ENCODE results near the gene BSCL2. TPM values are rescaled to one million over a fixed set of nuclear protein-coding genes. Genes with fewer than 3 reads are reported as not detected.
A peak's percentile ranks its signal among the peaks of the same experiment; 100 is the strongest.

BSCL2 gene
- total and polyA plus RNA-seq, 2 donors = 29.3 to 76.6 TPM

DNA sequence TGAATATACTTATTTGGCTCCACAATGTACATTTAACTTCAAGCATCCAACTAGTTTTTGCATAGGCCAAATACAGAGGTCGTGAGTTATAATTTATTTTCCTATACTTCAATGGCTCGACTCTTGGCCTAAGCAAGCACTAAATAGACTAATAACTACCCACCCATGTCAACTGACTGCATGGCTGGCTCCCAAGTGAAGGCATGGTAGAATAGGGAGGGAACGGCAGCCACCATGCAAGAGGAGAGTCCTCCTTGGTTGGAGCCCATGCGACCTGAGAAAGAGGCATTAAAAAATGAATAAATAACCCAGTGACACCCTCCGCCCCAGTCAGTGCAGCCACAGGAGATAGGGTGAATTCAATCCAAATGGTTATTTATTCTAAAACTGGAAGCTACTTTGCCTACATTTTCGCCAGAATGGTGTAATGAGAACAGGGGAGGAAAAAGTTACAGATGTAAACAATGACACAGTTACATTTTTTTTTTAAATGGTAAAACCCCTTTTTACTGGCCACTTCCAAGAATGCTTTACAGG, 5.1 kb upstream of the BSCL2 start:
- Histone ChIP-seq H3K4me3 (ENCODE audit: low read length in 2 of 2) (no peak overlapping the region), H3K27ac (ENCODE audit: low read depth in 1 of 2, low read length in 1 of 2) (no peak overlapping the region), H3K27me3 (ENCODE audit: control insufficient read depth in 2 of 2, insufficient read depth in 1 of 2, low read length in 1 of 2) (no peaks in the 10 kb centered on the region), H3K9me3 (ENCODE audit: control insufficient read depth in 2 of 2, insufficient read depth in 1 of 2, low read length in 1 of 2) (peaks cover 0 to 3% of the 10 kb centered on the region in 2 donors), H3K4me1 (ENCODE audit: control insufficient read depth in 2 of 2, insufficient read depth in 2 of 2, low read length in 2 of 2) (peaks cover 16 to 28% of the 10 kb centered on the region in 2 donors), H3K36me3 (ENCODE audit: control insufficient read depth in 2 of 2, insufficient read depth in 2 of 2, low read length in 1 of 2) (peaks cover 48 to 72% of the 10 kb centered on the region in 2 donors)
- DNase-seq (ENCODE audit: low read depth in 6 of 9, low spot score in 9 of 9) = no peak
- 94% methylated on average over 6 of the region's 6 CpGs for whole genome bisulfite sequencing

GRCh38 chr11:62710001-62710345, 2.7 kb upstream of the BSCL2 start:
- 68% methylated on average over 7 of the region's 7 CpGs for WGBS

GRCh38 chr11:62709247-62710000, 2.2 kb upstream of the BSCL2 start:
- peak; percentile 93 to 99 (median 97) for DNase-seq (ENCODE audit: low read depth in 6 of 9, low spot score in 9 of 9)
- WGBS = 2% methylated on average over 47 of the region's 47 CpGs
- peak overlapping the region; percentile 77 to 82 for H3K4me3 ChIP-seq (ENCODE audit: low read length in 2 of 2)
- no peaks in the 10 kb centered on the region for H3K27me3 ChIP-seq (ENCODE audit: control insufficient read depth in 2 of 2, insufficient read depth in 1 of 2, low read length in 1 of 2)
- H3K4me1 ChIP-seq (ENCODE audit: control insufficient read depth in 2 of 2, insufficient read depth in 2 of 2, low read length in 2 of 2) = peaks cover 22 to 49% of the 10 kb centered on the region in 2 donors
- peak overlapping the region; percentile 98 to 99 for H3K27ac ChIP-seq (ENCODE audit: low read depth in 1 of 2, low read length in 1 of 2)
- no peaks in the 10 kb centered on the region for H3K9me3 ChIP-seq (ENCODE audit: control insufficient read depth in 2 of 2, insufficient read depth in 1 of 2, low read length in 1 of 2)
- peaks cover 24 to 44% of the 10 kb centered on the region in 2 donors for H3K36me3 ChIP-seq (ENCODE audit: control insufficient read depth in 2 of 2, insufficient read depth in 2 of 2, low read length in 1 of 2)

More at GRCh38 chr11:62710001-62710345, 2.7 kb upstream of the BSCL2 start:
- peaks cover 22 to 49% of the 10 kb centered on the region in 2 donors for H3K4me1 ChIP-seq (ENCODE audit: control insufficient read depth in 2 of 2, insufficient read depth in 2 of 2, low read length in 2 of 2)
- no peak for DNase-seq (ENCODE audit: low read depth in 6 of 9, low spot score in 9 of 9)
- no peaks in the 10 kb centered on the region for H3K27me3 ChIP-seq (ENCODE audit: control insufficient read depth in 2 of 2, insufficient read depth in 1 of 2, low read length in 1 of 2)
- H3K27ac ChIP-seq (ENCODE audit: low read depth in 1 of 2, low read length in 1 of 2) = peak overlapping the region; percentile 96 to 98
- peaks cover 29 to 49% of the 10 kb centered on the region in 2 donors for H3K36me3 ChIP-seq (ENCODE audit: control insufficient read depth in 2 of 2, insufficient read depth in 2 of 2, low read length in 1 of 2)
- no peaks in the 10 kb centered on the region for H3K9me3 ChIP-seq (ENCODE audit: control insufficient read depth in 2 of 2, insufficient read depth in 1 of 2, low read length in 1 of 2)
- H3K4me3 ChIP-seq (ENCODE audit: low read length in 2 of 2) = peak overlapping the region; percentile 77 to 82

- peak in 1 of 9 donors; percentile 54 for DNase-seq (ENCODE audit: low read depth in 6 of 9, low spot score in 9 of 9)
- under 1% methylated on average over 7 of the region's 7 CpGs for WGBS
- peaks cover 22 to 49% of the 10 kb centered on the region in 2 donors for H3K4me1 ChIP-seq (ENCODE audit: control insufficient read depth in 2 of 2, insufficient read depth in 2 of 2, low read length in 2 of 2)
Measured at GRCh38 chr11:62708793-62709192, 1.6 kb upstream of the BSCL2 start.

DNA sequence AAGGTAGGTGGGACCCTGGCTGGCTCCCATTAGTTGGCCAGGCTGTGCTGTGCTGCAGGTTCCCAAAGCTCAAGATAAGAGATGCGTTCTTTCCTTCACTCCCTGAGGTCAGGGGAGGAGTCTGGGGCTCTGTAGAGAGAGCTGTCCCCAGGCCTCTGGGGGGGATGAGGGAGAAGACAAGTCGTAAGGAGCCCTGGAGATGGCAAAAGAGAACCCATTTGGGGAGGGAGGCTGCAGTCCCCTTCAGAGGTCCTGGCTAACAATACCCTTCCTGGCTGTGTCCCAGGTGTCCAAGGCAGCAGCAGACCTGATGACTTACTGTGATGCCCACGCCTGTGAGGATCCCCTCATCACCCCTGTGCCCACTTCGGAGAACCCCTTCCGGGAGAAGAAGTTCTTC, 1.2 kb upstream of the BSCL2 start:
- peak in 1 of 9 donors; percentile 28 for DNase-seq (ENCODE audit: low read depth in 6 of 9, low spot score in 9 of 9)
- Histone ChIP-seq H3K4me1 (ENCODE audit: control insufficient read depth in 2 of 2, insufficient read depth in 2 of 2, low read length in 2 of 2) (peaks cover 22 to 49% of the 10 kb centered on the region in 2 donors), H3K4me3 (ENCODE audit: low read length in 2 of 2) (peak overlapping the region; percentile 77 to 82), H3K27ac (ENCODE audit: low read depth in 1 of 2, low read length in 1 of 2) (peak overlapping the region; percentile 98 to 99), H3K36me3 (ENCODE audit: control insufficient read depth in 2 of 2, insufficient read depth in 2 of 2, low read length in 1 of 2) (peaks cover 13 to 33% of the 10 kb centered on the region in 2 donors), H3K27me3 (ENCODE audit: control insufficient read depth in 2 of 2, insufficient read depth in 1 of 2, low read length in 1 of 2) (no peaks in the 10 kb centered on the region), H3K9me3 (ENCODE audit: control insufficient read depth in 2 of 2, insufficient read depth in 1 of 2, low read length in 1 of 2) (no peaks in the 10 kb centered on the region)
- WGBS = 91% methylated on average over 5 of the region's 5 CpGs

More at GRCh38 chr11:62708793-62709192, 1.6 kb upstream of the BSCL2 start:
- H3K36me3 ChIP-seq (ENCODE audit: control insufficient read depth in 2 of 2, insufficient read depth in 2 of 2, low read length in 1 of 2) = peaks cover 17 to 37% of the 10 kb centered on the region in 2 donors
- H3K4me3 ChIP-seq (ENCODE audit: low read length in 2 of 2) = peak overlapping the region; percentile 77 to 82
- H3K27ac ChIP-seq (ENCODE audit: low read depth in 1 of 2, low read length in 1 of 2) = peak overlapping the region; percentile 98 to 99
- no peaks in the 10 kb centered on the region for H3K27me3 ChIP-seq (ENCODE audit: control insufficient read depth in 2 of 2, insufficient read depth in 1 of 2, low read length in 1 of 2)
- H3K9me3 ChIP-seq (ENCODE audit: control insufficient read depth in 2 of 2, insufficient read depth in 1 of 2, low read length in 1 of 2) = no peaks in the 10 kb centered on the region

- peak overlapping the region; percentile 64 to 75 for H3K4me3 ChIP-seq (ENCODE audit: low read length in 2 of 2)
- peaks cover 22 to 49% of the 10 kb centered on the region in 2 donors for H3K4me1 ChIP-seq (ENCODE audit: control insufficient read depth in 2 of 2, insufficient read depth in 2 of 2, low read length in 2 of 2)
- peaks cover 13 to 23% of the 10 kb centered on the region in 2 donors for H3K36me3 ChIP-seq (ENCODE audit: control insufficient read depth in 2 of 2, insufficient read depth in 2 of 2, low read length in 1 of 2)
- no peaks in the 10 kb centered on the region for H3K9me3 ChIP-seq (ENCODE audit: control insufficient read depth in 2 of 2, insufficient read depth in 1 of 2, low read length in 1 of 2)
- 95% methylated on average over 8 of the region's 8 CpGs for WGBS
- no peaks in the 10 kb centered on the region for H3K27me3 ChIP-seq (ENCODE audit: control insufficient read depth in 2 of 2, insufficient read depth in 1 of 2, low read length in 1 of 2)
- no peak for DNase-seq (ENCODE audit: low read depth in 6 of 9, low spot score in 9 of 9)
- H3K27ac ChIP-seq (ENCODE audit: low read depth in 1 of 2, low read length in 1 of 2) = peak overlapping the region in 1 of 2 donors; percentile 21
Measured at GRCh38 chr11:62706850-62707247, 375 bp downstream of the BSCL2 start.

DNA sequence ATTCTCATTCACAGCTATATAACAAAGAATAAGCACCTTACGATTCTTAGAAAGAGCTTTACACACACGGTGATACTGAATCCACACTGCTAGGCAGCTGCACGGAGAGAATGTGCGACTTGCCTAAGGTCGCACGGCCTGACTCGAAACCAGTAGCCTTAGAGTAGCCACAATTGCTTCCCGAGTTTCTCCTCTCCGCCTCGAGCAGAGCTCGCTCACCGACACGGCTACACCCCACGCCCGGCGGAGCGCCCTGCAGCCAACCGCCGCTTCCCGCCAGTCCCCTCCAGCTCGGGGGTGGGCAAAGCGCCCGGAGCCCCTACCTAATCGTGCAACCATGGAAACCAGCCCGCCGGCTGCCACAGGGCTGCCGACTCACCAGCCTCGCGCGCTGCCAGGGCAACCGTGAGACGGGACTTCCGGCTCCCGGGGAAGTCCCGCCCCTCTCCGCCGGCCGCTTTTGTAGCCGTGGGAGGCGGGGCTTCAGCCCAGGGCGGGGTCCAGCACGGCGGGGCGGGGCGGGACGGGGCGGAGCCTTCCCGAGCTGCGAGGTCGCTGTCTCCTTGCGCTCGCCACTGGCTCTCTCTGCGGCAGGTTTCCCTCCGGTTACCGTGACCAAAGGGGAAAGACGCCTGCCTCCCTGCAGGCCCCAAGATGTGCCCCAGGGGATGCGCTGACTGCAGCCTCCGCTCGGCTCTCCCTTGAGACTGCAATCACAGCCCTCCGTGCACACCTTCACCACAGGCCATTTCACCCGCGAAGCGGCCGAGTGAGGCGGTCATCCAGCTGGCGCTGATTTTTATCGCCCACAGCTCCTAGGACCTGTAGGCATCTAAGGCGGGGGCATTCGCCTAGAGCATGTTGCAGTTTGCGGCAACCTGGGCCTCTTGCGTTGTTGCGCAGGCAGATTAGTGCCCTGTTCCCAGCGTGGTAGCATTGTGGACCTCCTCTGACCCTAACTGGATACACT, 1.1 kb downstream of the BSCL2 start:
- DNase-seq (ENCODE audit: low read depth in 6 of 9, low spot score in 9 of 9) = peak in 8 of 9 donors; percentile 77 to 95 (median 88)
- Histone ChIP-seq H3K27ac (ENCODE audit: low read depth in 1 of 2, low read length in 1 of 2) (peak overlapping the region; percentile 76 to 82), H3K9me3 (ENCODE audit: control insufficient read depth in 2 of 2, insufficient read depth in 1 of 2, low read length in 1 of 2) (no peaks in the 10 kb centered on the region), H3K27me3 (ENCODE audit: control insufficient read depth in 2 of 2, insufficient read depth in 1 of 2, low read length in 1 of 2) (no peaks in the 10 kb centered on the region), H3K4me3 (ENCODE audit: low read length in 2 of 2) (peak overlapping the region; percentile 64 to 75), H3K36me3 (ENCODE audit: control insufficient read depth in 2 of 2, insufficient read depth in 2 of 2, low read length in 1 of 2) (peaks cover 10 to 19% of the 10 kb centered on the region in 2 donors), H3K4me1 (ENCODE audit: control insufficient read depth in 2 of 2, insufficient read depth in 2 of 2, low read length in 2 of 2) (peaks cover 22 to 49% of the 10 kb centered on the region in 2 donors)
- WGBS = 11% methylated on average over 73 of the region's 73 CpGs

DNA sequence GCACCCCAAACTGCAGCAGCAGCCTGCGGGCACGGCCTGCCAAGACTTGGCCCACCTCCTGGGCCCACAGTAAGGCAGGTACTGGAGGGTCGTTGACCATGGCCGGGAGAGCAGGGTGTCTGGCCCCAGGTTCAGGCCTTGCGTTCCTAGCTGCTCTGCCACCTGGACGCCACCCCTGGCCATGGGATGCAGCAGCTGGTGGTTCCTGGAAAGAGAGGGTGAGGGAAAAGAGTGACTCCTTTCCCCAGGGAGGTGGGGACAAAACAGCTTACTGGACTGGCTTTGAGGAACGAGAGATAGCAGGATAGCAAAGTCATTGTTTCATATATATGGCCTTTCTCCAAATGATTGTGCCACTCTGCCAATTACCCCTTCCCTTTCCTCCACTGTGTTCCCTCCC, 1.8 kb downstream of the BSCL2 start:
- Histone ChIP-seq H3K27me3 (ENCODE audit: control insufficient read depth in 2 of 2, insufficient read depth in 1 of 2, low read length in 1 of 2) (no peaks in the 10 kb centered on the region), H3K4me3 (ENCODE audit: low read length in 2 of 2) (peak overlapping the region; percentile 64 to 75), H3K36me3 (ENCODE audit: control insufficient read depth in 2 of 2, insufficient read depth in 2 of 2, low read length in 1 of 2) (peaks cover 9 to 17% of the 10 kb centered on the region in 2 donors), H3K9me3 (ENCODE audit: control insufficient read depth in 2 of 2, insufficient read depth in 1 of 2, low read length in 1 of 2) (no peaks in the 10 kb centered on the region), H3K4me1 (ENCODE audit: control insufficient read depth in 2 of 2, insufficient read depth in 2 of 2, low read length in 2 of 2) (peaks cover 22 to 48% of the 10 kb centered on the region in 2 donors), H3K27ac (ENCODE audit: low read depth in 1 of 2, low read length in 1 of 2) (peak overlapping the region in 1 of 2 donors; percentile 76)
- WGBS = 78% methylated on average over 7 of the region's 7 CpGs
- no peak for DNase-seq (ENCODE audit: low read depth in 6 of 9, low spot score in 9 of 9)
